Activated CD4-positive, alpha-beta T cell treated with anti-CD3 and anti-CD28 coated beads, Interleukin-2, amount 10 ng/mL, durations not matched to agents 24 days and 14 days (primary cell): ENCODE data around the gene ATG4C. TPM values are rescaled to one million over a fixed set of nuclear protein-coding genes. Genes with fewer than 3 reads are reported as not detected.

Source experiments
- DNase-seq: peaks from one replicate; pipeline ENCODE4 v3.0.0; 2022
- H3K27ac Mint-ChIP-seq: one replicate; pipeline ENCODE4 v1.8.0; 2022; ENCODE audit warnings: mild to moderate bottlenecking, mixed read lengths
- H3K27me3 Mint-ChIP-seq: one replicate; pipeline ENCODE4 v1.8.0; 2022; ENCODE audit warnings: mixed read lengths
- H3K36me3 Mint-ChIP-seq: one replicate; pipeline ENCODE4 v1.8.0; 2022; ENCODE audit warnings: low read depth, mild to moderate bottlenecking, mixed read lengths
- H3K4me1 Mint-ChIP-seq: one replicate; pipeline ENCODE4 v1.8.0; 2021; ENCODE audit warnings: mixed read lengths
- H3K4me3 Mint-ChIP-seq: one replicate; pipeline ENCODE4 v1.8.0; 2022; ENCODE audit warnings: mild to moderate bottlenecking, moderate library complexity, mixed read lengths
- H3K9me3 Mint-ChIP-seq: one replicate; pipeline ENCODE4 v1.8.0; 2021; ENCODE audit warnings: mixed read lengths
- intact Hi-C: fragments of 100-400 bp; cut with micrococcal nuclease; formaldehyde crosslinking; loops from one replicate; pipeline ENCODE4 v1.15.1; 2023
- total RNA-seq: library from RNA; stranded (reverse); gene quantifications from 2 replicates; pipeline ENCODE4 v1.2.3, GENCODE V29; 2022

Gene ATG4C
- total RNA-seq, 1 donor from 2014 or later = 8.9 TPM

DNA sequence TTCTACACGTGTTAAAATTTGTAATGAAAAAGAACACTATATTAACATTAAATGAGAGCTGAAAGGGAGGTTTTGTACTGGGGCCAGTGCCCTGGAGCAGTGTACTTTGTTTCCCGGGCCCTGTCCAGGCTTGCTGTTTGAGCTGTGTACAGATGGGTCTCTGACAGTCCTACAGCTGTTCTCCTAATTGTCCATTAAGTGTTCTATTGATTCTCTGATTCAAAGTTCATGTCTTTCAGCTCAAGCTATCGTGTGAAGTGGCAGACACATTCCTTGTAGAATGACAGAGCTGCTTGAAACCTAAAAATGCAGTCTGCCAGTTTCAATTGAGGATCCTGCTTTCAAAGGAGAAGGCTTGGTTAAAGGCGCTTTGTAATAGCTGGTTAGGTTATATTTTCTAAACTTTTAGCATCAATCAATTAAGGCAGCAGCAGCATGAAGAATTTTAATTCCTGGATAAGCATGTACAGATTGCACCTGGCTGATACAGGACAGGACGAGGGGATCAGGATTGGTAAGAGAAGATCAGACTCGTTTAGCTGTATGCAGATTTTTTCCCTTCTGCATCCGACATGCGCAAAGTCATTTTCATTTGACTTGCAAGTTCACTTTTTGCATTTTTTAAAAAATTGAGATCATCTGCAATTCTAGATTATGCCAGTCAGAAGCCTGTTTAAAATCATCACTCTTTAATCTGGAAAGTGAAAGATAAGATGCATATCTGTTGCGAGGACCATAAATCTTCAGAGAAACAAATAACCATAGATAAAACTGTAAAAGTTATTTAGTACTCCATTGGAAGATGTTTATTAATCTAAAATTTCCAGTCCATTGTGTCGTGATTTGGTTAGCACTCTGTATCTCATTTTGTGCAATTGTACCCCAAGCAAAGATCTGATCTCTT, 98.5 kb downstream of the ATG4C start:
- no peak overlapping the region for H3K4me3 Mint-ChIP-seq
- intact Hi-C loops = no loop called here
- H3K27ac Mint-ChIP-seq = no peak overlapping the region
- H3K4me1 Mint-ChIP-seq = no peaks in the 10 kb centered on the region
- no peaks in the 10 kb centered on the region for H3K9me3 Mint-ChIP-seq
- peaks cover 29% of the 10 kb centered on the region for H3K27me3 Mint-ChIP-seq
- DNase-seq = no peak
- H3K36me3 Mint-ChIP-seq = no peaks in the 10 kb centered on the region

GRCh38 chr1:62884156-62884740, 100.3 kb downstream of the ATG4C start:
- intact Hi-C loops = no loop called here
- no peak for DNase-seq
- Mint-ChIP-seq H3K27ac (no peak overlapping the region), H3K4me3 (no peak overlapping the region), H3K27me3 (peaks cover 20% of the 10 kb centered on the region), H3K36me3 (no peaks in the 10 kb centered on the region), H3K9me3 (no peaks in the 10 kb centered on the region), H3K4me1 (no peaks in the 10 kb centered on the region)

DNA sequence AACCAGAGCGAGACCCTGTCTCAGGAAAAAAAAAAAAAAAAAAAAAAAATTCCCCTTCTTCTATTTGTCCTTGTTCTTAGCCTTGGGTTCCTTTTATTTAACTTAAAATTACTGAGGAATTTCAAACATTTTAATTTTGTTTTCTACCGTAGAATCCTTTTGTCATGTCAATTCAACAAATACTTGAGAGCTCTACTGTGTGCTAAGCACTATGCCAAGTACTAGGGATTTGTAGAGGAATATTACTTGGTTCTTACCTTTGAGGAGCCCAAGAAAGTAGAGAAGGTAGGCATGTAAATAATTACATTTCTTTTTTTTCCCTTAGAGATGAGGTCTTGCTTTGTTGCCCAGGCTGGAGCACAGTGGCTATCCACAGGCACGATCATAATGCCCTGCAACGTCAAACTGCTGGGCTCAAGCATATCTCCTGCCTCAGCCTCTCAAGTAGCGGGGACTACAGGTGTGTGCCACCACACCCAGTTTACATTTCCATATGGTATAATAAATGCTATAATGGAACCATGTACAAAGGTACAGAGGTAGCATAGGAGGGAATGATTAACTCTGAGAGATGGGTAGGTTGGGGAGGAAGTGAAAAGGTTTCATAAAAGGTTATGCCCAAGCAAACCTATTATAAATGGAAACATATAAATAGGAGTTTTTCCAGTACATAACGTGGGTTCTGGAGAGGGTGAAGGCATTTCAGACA, 104.0 kb downstream of the ATG4C start:
- DNase-seq = no peak
- Mint-ChIP-seq H3K4me3 (no peak overlapping the region), H3K9me3 (no peaks in the 10 kb centered on the region), H3K4me1 (no peaks in the 10 kb centered on the region), H3K27me3 (peaks cover 16% of the 10 kb centered on the region), H3K27ac (no peak overlapping the region), H3K36me3 (no peaks in the 10 kb centered on the region)
- intact Hi-C loops = no loop called here

DNA sequence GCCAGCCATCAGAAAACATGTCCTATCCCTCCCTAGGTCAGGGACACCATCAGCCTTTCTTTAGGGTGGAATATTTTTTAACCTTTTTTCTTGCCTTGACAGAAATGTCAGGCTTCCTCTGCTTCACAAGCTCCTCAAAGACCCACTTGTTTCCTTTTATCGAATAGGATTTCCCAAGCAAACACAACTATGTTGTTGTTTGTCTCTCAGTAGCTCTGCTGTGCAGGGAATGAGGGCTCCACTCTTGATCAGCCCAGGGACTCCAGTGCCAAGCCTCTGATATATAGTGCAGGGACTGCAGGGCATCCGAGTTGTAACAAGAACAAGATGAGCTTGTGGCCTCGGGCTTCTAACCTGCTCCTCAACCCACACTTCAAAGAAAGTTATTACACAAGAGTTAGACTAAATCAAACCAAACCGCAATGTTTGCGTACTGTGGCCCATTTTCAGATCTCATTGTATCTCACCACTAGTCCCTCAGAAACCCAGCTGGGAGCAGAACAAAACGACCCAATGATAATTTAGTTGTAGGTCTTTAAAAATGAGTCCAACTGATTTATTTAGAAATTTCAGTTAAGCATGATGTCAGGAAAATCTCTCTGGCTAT, 108.1 kb downstream of the ATG4C start:
- Mint-ChIP-seq H3K9me3 (no peaks in the 10 kb centered on the region), H3K27ac (no peak overlapping the region), H3K4me3 (no peak overlapping the region), H3K27me3 (peaks cover 11% of the 10 kb centered on the region), H3K4me1 (no peaks in the 10 kb centered on the region), H3K36me3 (no peaks in the 10 kb centered on the region)
- intact Hi-C loops = no loop called here
- DNase-seq = no peak

DNA sequence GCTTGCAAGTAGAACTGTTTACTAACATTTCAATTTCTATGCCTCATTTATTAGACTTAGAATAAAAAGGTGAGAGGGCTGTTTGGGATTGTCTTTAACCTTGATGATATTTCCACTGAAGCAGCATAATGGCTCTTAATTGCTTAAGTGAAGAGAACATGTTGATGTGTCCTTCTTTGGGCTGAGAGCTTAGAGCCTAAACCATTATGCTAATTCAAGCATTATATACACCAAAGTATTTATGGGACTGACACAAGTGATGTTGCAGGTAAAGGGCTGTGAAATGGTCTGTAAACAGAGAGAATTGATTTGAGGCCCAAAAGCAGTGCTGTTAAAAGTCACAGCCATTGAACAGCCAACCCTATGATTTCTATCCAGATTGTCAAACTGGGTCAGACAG, 113.9 kb downstream of the ATG4C start:
- no peak overlapping the region for H3K4me3 Mint-ChIP-seq

DNA sequence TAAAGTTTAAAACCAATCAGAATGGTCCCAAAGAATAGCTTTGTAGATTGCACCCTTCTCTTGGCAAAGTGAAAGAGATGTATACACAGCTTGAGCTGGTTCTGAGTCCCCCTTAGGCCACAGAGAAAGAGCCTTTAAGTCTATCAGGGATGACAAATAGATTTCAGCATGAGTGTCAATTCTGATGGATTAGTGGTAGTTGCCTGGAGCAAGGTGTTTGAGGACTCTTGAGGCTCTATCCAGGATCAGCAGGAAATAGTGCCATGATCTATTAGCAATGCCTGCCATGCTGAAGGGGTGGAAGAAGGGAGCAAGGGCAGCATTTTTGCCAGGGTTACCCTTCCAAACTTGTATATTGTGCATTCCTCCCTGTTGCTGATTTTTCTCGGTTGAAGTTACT, 116.6 kb downstream of the ATG4C start:
- intact Hi-C loops = no loop called here
- Mint-ChIP-seq H3K4me3 (no peak overlapping the region), H3K9me3 (no peaks in the 10 kb centered on the region), H3K36me3 (no peaks in the 10 kb centered on the region), H3K27me3 (peaks cover 10% of the 10 kb centered on the region), H3K4me1 (no peaks in the 10 kb centered on the region), H3K27ac (no peak overlapping the region)
- no peak for DNase-seq

More for the DNA sequence above, 113.9 kb downstream of the ATG4C start:
- Mint-ChIP-seq H3K4me1 (no peaks in the 10 kb centered on the region), H3K27ac (no peak overlapping the region), H3K36me3 (no peaks in the 10 kb centered on the region), H3K27me3 (peaks cover 17% of the 10 kb centered on the region), H3K9me3 (no peaks in the 10 kb centered on the region)
- DNase-seq = no peak
- intact Hi-C loops = no loop called here

- Mint-ChIP-seq H3K27ac (no peak overlapping the region), H3K27me3 (peaks cover 9% of the 10 kb centered on the region), H3K4me3 (no peak overlapping the region), H3K36me3 (no peaks in the 10 kb centered on the region), H3K9me3 (no peaks in the 10 kb centered on the region), H3K4me1 (no peaks in the 10 kb centered on the region)
- intact Hi-C loops = no loop called here
- no peak for DNase-seq
Observed at GRCh38 chr1:62901650-62902049, 117.7 kb downstream of the ATG4C start.

- no peaks in the 10 kb centered on the region for H3K36me3 Mint-ChIP-seq
- peaks cover 5% of the 10 kb centered on the region for H3K27me3 Mint-ChIP-seq
- intact Hi-C loops = no loop called here
- no peak overlapping the region for H3K27ac Mint-ChIP-seq
- DNase-seq = no peak
- H3K4me1 Mint-ChIP-seq = no peaks in the 10 kb centered on the region
- H3K9me3 Mint-ChIP-seq = no peaks in the 10 kb centered on the region
- no peak overlapping the region for H3K4me3 Mint-ChIP-seq
Observed at GRCh38 chr1:62903522-62903921, 119.6 kb downstream of the ATG4C start.

DNA sequence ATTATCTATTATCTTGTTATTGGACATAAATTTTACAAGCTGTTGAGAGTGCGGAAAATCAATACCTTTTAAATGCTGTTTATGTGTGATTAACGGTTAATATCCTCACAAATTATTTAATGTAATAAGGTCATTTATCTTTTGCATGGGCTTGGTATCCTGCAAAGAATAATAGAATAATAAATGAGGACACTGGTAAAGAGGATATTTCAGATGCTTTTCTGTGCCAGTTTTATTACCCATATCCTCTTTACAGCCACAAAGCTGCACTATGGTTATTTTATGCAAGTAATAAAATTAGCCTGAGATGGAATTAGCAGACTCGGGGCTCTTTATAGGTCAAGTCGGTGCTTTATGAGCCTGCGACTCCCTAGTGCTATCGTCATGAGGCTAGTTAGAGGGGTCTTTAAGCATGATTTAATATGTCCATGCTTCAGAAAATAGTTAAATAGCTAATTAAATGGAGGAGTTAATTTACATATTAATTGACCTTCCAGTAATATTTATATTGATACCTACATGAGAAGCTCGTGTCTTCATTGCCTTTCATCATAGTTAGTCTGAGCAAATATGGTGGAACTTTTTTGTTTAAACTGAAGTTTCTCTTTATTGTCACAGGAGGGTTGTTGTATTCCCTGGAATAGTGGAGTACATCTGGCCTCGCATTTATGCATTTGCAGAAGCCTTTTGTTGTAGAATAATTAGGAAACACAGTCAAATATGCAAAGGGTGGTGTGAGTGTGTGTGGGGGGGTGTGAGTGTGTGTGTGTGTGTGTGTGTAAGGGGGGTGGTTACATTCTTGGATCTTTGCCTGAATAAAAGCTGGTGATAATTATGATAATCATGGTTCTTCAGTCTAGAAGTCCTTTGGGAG, 120.3 kb downstream of the ATG4C start:
- Mint-ChIP-seq H3K27me3 (peaks cover 4% of the 10 kb centered on the region), H3K36me3 (no peaks in the 10 kb centered on the region), H3K27ac (no peak overlapping the region), H3K9me3 (no peaks in the 10 kb centered on the region), H3K4me1 (no peaks in the 10 kb centered on the region), H3K4me3 (no peak overlapping the region)
- intact Hi-C loops = no loop called here
- DNase-seq = no peak

GRCh38 chr1:62904856-62905225, 120.9 kb downstream of the ATG4C start:
- peaks cover 2% of the 10 kb centered on the region for H3K27me3 Mint-ChIP-seq
- no peak overlapping the region for H3K4me3 Mint-ChIP-seq
- intact Hi-C loops = no loop called here
- H3K9me3 Mint-ChIP-seq = no peaks in the 10 kb centered on the region
- no peaks in the 10 kb centered on the region for H3K4me1 Mint-ChIP-seq
- H3K36me3 Mint-ChIP-seq = no peaks in the 10 kb centered on the region
- DNase-seq = no peak
- H3K27ac Mint-ChIP-seq = no peak overlapping the region

GRCh38 chr1:62905309-62905708, 121.4 kb downstream of the ATG4C start:
- no peak overlapping the region for H3K4me3 Mint-ChIP-seq
- no peaks in the 10 kb centered on the region for H3K9me3 Mint-ChIP-seq
- H3K27me3 Mint-ChIP-seq = peaks cover 2% of the 10 kb centered on the region
- H3K36me3 Mint-ChIP-seq = no peaks in the 10 kb centered on the region
- intact Hi-C loops = no loop called here
- no peak overlapping the region for H3K27ac Mint-ChIP-seq
- DNase-seq = no peak
- H3K4me1 Mint-ChIP-seq = no peaks in the 10 kb centered on the region

- no peaks in the 10 kb centered on the region for H3K4me1 Mint-ChIP-seq
- peaks cover 2% of the 10 kb centered on the region for H3K27me3 Mint-ChIP-seq
- H3K9me3 Mint-ChIP-seq = no peaks in the 10 kb centered on the region
- intact Hi-C loops = no loop called here
- no peak for DNase-seq
- no peak overlapping the region for H3K4me3 Mint-ChIP-seq
- H3K27ac Mint-ChIP-seq = no peak overlapping the region
- H3K36me3 Mint-ChIP-seq = no peaks in the 10 kb centered on the region
Observed at GRCh38 chr1:62905872-62906271, 121.9 kb downstream of the ATG4C start.

- DNase-seq = no peak
- intact Hi-C loops = no loop called here
- no peak overlapping the region for H3K27ac Mint-ChIP-seq
Observed at GRCh38 chr1:62906428-62906886, 122.5 kb downstream of the ATG4C start.

More at GRCh38 chr1:62906428-62906886, 122.5 kb downstream of the ATG4C start:
- Mint-ChIP-seq H3K36me3 (no peaks in the 10 kb centered on the region), H3K4me1 (no peaks in the 10 kb centered on the region), H3K9me3 (no peaks in the 10 kb centered on the region), H3K4me3 (no peak overlapping the region), H3K27me3 (peaks cover 2% of the 10 kb centered on the region)
